ENCODE data around the gene ADAMTSL3. TPM values are rescaled to one million over a fixed set of nuclear protein-coding genes. Genes with fewer than 3 reads are reported as not detected.
A peak's percentile ranks its signal among the peaks of the same experiment; 100 is the strongest.

Gene ADAMTSL3
- total and polyA plus RNA-seq, 2 of the 8 experiments (the other 6 are each of a cell fraction or from before 2014, with no cell fraction given), result 0.35 to 1.4 TPM

DNA sequence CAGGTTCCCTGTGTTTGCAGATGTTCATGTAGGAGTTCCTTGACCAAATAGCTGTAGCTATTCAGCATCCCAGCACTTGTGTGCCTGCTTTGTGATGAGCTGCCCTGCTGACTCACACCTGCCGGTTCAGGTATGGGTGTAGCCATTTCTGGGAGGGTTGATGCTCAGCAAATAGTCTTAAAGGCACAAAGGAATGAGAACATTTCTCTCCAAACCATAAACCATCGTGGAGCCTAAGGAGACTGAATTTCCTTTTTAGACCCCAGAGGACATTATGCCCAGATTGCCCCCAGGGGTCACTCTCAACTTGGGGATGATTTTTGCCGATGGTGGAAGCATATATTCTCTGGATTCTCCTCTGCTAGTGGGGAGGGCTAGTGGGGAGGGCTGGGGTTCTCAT lies 80.6 kb downstream of the ADAMTSL3 start:
- Histone ChIP-seq H3K4me1 (replicated peaks in 1 of 4; ENCODE audit: control insufficient read depth in 3 of 4, insufficient read depth in 4 of 4, low read length in 3 of 4) (0 out of 7 replicates have a peak, but pooled peaks cover 0 to 3% (median 0%) of the 10 kb centered on the region in 4 experiments), H2AK5ac (ENCODE audit: low read depth, low read length) (no peak overlapping the region), H3K18ac (ENCODE audit: extremely low read depth, low read length) (no peak overlapping the region), H3K27ac (ENCODE audit: low read depth, low read length) (no peak overlapping the region), H3K36me3 (ENCODE audit: control insufficient read depth in 2 of 4, insufficient read depth in 4 of 4, low read length in 3 of 4) (no peaks in the 10 kb centered on the region), H4K8ac (ENCODE audit: extremely low read depth, insufficient read depth, low read length) (no peak overlapping the region), H2AFZ (ENCODE audit: low read length) (peak overlapping the region; percentile 88), H2BK120ac (replicated peaks; ENCODE audit: low read depth, low read length) (no peak overlapping the region), H4K20me1 (replicated peaks in 1 of 2; ENCODE audit: control insufficient read depth in 1 of 2, insufficient read depth in 2 of 2, low read length in 2 of 2) (no peaks in the 10 kb centered on the region), H2BK5ac (ENCODE audit: low read depth, low read length) (no peak overlapping the region), H4K5ac (ENCODE audit: insufficient read length, low read depth, low read length) (no peak overlapping the region), H2BK20ac (ENCODE audit: low read length) (no peak overlapping the region), H3K4me3 (ENCODE audit: extremely low read depth in 1 of 4, insufficient read depth in 2 of 4, low read depth in 3 of 4, low read length in 4 of 4) (no peak overlapping the region), H3K23me2 (ENCODE audit: low read depth, low read length) (0 out of 2 replicates have a peak, but pooled peaks cover 2% of the 10 kb centered on the region), H3K14ac (ENCODE audit: insufficient read length) (no peak overlapping the region), H3K23ac (ENCODE audit: insufficient read length) (no peak overlapping the region), H2BK15ac (ENCODE audit: low read length) (no peak overlapping the region), H3K79me1 (ENCODE audit: low read depth, low read length) (no peaks in the 10 kb centered on the region), H3K4me2 (ENCODE audit: insufficient read depth in 1 of 2, low read depth in 2 of 2, low read length in 2 of 2) (no peak overlapping the region), H3K4ac (replicated peaks; ENCODE audit: insufficient read length, low read depth, low read length) (no peak overlapping the region), H3K56ac (replicated peaks; ENCODE audit: insufficient read length, low read depth, low read length) (no peak overlapping the region), H4K91ac (replicated peaks; ENCODE audit: insufficient read length, low read length) (no peak overlapping the region), H3K79me2 (ENCODE audit: control insufficient read depth in 1 of 2, insufficient read depth in 2 of 2, low read length in 2 of 2) (no peaks in the 10 kb centered on the region), H3K9me3 (ENCODE audit: insufficient read depth in 2 of 2, low read depth in 1 of 2, low read length in 1 of 2) (no peaks in the 10 kb centered on the region), H2BK12ac (ENCODE audit: low read depth, low read length) (no peak overlapping the region), H3K27me3 (replicated peaks in 1 of 4; ENCODE audit: control insufficient read depth in 3 of 4, extremely low read depth in 1 of 4, insufficient read depth in 3 of 4, low read length in 3 of 4) (no peaks in the 10 kb centered on the region), H3K9ac (replicated peaks in 1 of 4; ENCODE audit: extremely low read depth in 1 of 4, low read depth in 3 of 4, low read length in 3 of 4) (no peak overlapping the region)
- TF ChIP-seq RAD21 (IDR thresholded peaks at IDR 0.05 in 1 of 2, conservative IDR thresholded peaks at IDR 0.05 in 1 of 2; ENCODE audit: low read depth in 2 of 2, low read length in 2 of 2), result peak; percentile 63 to 76
- no peak for TF ChIP-seq RFX5 (IDR thresholded peaks at IDR 0.05; ENCODE audit: borderline replicate concordance, low read depth, low read length)
- TF ChIP-seq, protein P1, sequence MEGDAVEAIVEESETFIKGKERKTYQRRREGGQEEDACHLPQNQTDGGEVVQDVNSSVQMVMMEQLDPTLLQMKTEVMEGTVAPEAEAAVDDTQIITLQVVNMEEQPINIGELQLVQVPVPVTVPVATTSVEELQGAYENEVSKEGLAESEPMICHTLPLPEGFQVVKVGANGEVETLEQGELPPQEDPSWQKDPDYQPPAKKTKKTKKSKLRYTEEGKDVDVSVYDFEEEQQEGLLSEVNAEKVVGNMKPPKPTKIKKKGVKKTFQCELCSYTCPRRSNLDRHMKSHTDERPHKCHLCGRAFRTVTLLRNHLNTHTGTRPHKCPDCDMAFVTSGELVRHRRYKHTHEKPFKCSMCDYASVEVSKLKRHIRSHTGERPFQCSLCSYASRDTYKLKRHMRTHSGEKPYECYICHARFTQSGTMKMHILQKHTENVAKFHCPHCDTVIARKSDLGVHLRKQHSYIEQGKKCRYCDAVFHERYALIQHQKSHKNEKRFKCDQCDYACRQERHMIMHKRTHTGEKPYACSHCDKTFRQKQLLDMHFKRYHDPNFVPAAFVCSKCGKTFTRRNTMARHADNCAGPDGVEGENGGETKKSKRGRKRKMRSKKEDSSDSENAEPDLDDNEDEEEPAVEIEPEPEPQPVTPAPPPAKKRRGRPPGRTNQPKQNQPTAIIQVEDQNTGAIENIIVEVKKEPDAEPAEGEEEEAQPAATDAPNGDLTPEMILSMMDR (IDR thresholded peaks at IDR 0.05; ENCODE audit: control extremely low read depth in 1 of 3, insufficient read depth in 1 of 3, low read depth in 1 of 3, low read length in 3 of 3), result peak; percentile 35 to 58 (median 46)
- ChIA-PET CTCF (ENCODE audit: partially characterized antibody) (interaction anchor here (0.9 to 2.4 kb wide), 10 partner anchors 8 to 386 kb away, joined by 3 to 7 read pairs (median 4); no protein-coding TSS in a partner anchor), POLR2A (ENCODE audit: partially characterized antibody) (no interaction called here)
- 72% methylated on average over 3 of the region's 3 CpGs; no CpG with 5 or more reads in 1 of the 2 experiments for WGBS, 2 experiments (ENCODE audit: extremely low coverage in 1 of 2, insufficient coverage in 1 of 2, insufficient read length in 1 of 2, insufficient replicate concordance in 2 of 2, low coverage in 1 of 2, low lambda C conversion rate in 2 of 2, missing lambda C conversion rate in 1 of 2)
- DNase-seq (ENCODE audit: low read depth in 1 of 2, low spot score in 2 of 2) (peak in 1 of 2 experiments; percentile 56), FAIRE-seq (peak; percentile 81)
